ENCODE data around the gene HABP4.

DNA sequence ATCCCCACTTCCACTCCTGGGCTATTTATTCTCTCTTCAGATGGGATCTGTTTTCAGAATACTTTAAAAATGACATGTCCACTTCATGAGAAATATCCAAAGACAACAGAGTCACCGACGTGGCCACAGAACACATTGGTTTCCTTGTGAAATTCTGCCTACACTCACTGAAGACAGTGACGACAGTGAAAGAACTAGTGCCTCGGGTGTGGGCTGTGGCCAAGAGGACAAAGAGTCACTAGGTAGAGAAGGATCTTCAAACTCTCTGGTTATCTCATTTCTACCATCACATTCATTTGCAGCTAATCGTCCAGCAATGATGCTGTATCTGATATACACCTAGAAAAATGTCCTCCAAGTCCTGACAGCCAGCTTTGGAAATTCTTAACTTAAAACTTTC is 59.1 kb downstream of the HABP4 start:
- TF ChIP-seq, protein P1, sequence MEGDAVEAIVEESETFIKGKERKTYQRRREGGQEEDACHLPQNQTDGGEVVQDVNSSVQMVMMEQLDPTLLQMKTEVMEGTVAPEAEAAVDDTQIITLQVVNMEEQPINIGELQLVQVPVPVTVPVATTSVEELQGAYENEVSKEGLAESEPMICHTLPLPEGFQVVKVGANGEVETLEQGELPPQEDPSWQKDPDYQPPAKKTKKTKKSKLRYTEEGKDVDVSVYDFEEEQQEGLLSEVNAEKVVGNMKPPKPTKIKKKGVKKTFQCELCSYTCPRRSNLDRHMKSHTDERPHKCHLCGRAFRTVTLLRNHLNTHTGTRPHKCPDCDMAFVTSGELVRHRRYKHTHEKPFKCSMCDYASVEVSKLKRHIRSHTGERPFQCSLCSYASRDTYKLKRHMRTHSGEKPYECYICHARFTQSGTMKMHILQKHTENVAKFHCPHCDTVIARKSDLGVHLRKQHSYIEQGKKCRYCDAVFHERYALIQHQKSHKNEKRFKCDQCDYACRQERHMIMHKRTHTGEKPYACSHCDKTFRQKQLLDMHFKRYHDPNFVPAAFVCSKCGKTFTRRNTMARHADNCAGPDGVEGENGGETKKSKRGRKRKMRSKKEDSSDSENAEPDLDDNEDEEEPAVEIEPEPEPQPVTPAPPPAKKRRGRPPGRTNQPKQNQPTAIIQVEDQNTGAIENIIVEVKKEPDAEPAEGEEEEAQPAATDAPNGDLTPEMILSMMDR (IDR thresholded peaks at IDR 0.05 in 8 of 11, conservative IDR thresholded peaks at IDR 0.05 in 3 of 11), result no peak
- no peak for TF ChIP-seq POLR2A (IDR thresholded peaks at IDR 0.05)
- TF ChIP-seq POLR2AphosphoS5 (IDR thresholded peaks at IDR 0.05), result no peak

Measured in spleen (tissue), 7 donors.